Natural killer cell (primary cell): ENCODE measurements around the gene CCDC178. TPM values are rescaled to one million over a fixed set of nuclear protein-coding genes. Genes with fewer than 3 reads are reported as not detected.

Experiments
- ATAC-seq, 3 donors: fragments of 150-1000 bp in 2 of 3; fragments of 200-7000 bp in 1 of 3; cut with Tn5 transposase; 1 replicate in 1 of 3; 2 replicates in 2 of 3; pipeline ENCODE4 v1.10.0; 2021; ENCODE audit warnings: mild to moderate bottlenecking in 2 of 3, moderate library complexity in 2 of 3
- DNase-seq, 2 donors: peaks; one replicate each; pipeline versions ENCODE4 v3.0.0 to v3.0.0-alpha.2; 2013 to 2021; ENCODE audit warnings: mixed read lengths in 1 of 2
- H3K27ac ChIP-seq: one replicate; pipeline ENCODE4 v1.5.1; 2013; ENCODE audit warnings: mild to moderate bottlenecking, low read length
- H3K27me3 ChIP-seq: one replicate; pipeline ENCODE4 v1.6.1; 2013; ENCODE audit warnings: low read length; ENCODE audit not compliant: control insufficient read depth, insufficient read depth
- H3K36me3 ChIP-seq: one replicate; pipeline ENCODE4 v1.6.1; 2013; ENCODE audit warnings: low read length; ENCODE audit not compliant: control insufficient read depth, insufficient read depth
- H3K4me1 ChIP-seq: one replicate; pipeline ENCODE4 v1.6.1; 2013; ENCODE audit warnings: low read length; ENCODE audit not compliant: control insufficient read depth, insufficient read depth
- H3K4me3 ChIP-seq: one replicate; pipeline ENCODE4 v1.5.1; 2013; ENCODE audit warnings: low read length
- H3K9me3 ChIP-seq: one replicate; pipeline ENCODE4 v1.6.1; 2013; ENCODE audit warnings: low read length; ENCODE audit not compliant: control insufficient read depth, insufficient read depth
- H3K27ac Mint-ChIP-seq, 2 donors: one replicate each; pipeline ENCODE4 v1.8.0; 2022; ENCODE audit warnings: mild to moderate bottlenecking in 2 of 2, mixed read lengths in 2 of 2, moderate library complexity in 1 of 2
- H3K27me3 Mint-ChIP-seq, 2 donors: one replicate each; pipeline ENCODE4 v1.8.0; 2022; ENCODE audit warnings: low read depth in 2 of 2, mixed read lengths in 2 of 2
- H3K36me3 Mint-ChIP-seq: one replicate; pipeline ENCODE4 v1.8.0; 2022; ENCODE audit warnings: mixed read lengths
- H3K4me1 Mint-ChIP-seq, 2 donors: one replicate each; pipeline ENCODE4 v1.8.0; 2022; ENCODE audit warnings: mixed read lengths in 2 of 2
- H3K4me3 Mint-ChIP-seq: one replicate; pipeline ENCODE4 v1.8.0; 2022; ENCODE audit warnings: mild to moderate bottlenecking, moderate library complexity, mixed read lengths
- H3K9me3 Mint-ChIP-seq, 2 donors: one replicate each; pipeline ENCODE4 v1.8.0; 2022; ENCODE audit warnings: mixed read lengths in 2 of 2
- CTCF ChIP-seq: fragments of 200-600 bp; IDR thresholded peaks from one replicate; pipeline ENCODE4 v1.8.0; 2022; ENCODE audit warnings: antibody characterized with exemption
- WGBS: methylation state at CpG from one replicate; pipeline ENCODE4 v1.1.7; 2013; ENCODE audit warnings: missing lambda C conversion rate; ENCODE audit not compliant: insufficient coverage; 5-methylcytosine and 5-hydroxymethylcytosine counted together
- intact Hi-C: fragments of 100-400 bp; cut with micrococcal nuclease; formaldehyde crosslinking; loops from one replicate; pipeline ENCODE4 v1.14.2; 2022
- total RNA-seq, 4 donors: library from RNA; stranded (reverse); fragments of 120-200 nt in 1 of 4; gene quantifications; one replicate each; pipeline versions ENCODE4 v1.2.3 to v1.2.4, GENCODE V29; 2013 to 2022

Gene CCDC178
- total RNA-seq, 3 donors from 2014 or later (not counting 1 experiment from before 2014, with no cell fraction given), result not detected

DNA sequence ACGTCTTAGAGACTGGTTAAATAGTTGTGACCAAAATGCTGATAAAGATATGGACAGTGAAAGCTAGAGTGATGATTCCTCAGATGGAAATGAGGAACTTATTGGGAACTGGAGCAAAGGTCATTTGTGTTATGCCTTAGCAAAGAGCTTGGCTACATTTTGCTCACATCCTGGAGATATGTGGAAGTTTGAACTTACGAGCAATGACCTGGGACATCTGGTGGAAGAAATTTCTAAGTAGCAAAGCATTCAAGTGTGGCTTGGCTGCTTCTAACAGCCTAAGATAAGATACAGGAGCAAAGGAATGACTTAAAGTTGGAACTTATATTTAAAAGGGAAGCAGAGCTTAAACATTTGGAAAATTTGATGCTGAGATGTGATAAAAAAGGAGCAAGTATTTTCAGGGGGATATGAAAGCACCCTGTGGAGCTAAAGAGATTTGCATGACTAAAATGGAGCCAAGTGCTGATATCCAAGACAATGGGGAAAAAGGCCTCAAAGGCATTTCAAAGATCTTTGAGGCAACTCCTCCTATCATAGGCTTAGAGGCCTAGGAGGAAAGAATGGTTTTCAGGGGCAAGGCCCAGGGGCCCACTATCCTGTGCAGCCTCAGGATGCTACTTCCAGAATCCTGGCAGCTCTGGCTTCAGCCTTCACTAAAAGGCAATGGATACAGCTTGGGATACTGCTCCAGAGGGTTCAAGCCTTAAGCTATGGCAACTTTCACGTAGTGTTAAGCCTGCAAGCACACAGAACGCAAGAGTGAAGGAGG is 543.6 kb downstream of the CCDC178 start:
- Mint-ChIP-seq H3K9me3 (peaks cover 7 to 9% of the 10 kb centered on the region in 2 donors), H3K27me3 (no peaks in the 10 kb centered on the region), H3K4me3 (no peak overlapping the region), H3K36me3 (no peaks in the 10 kb centered on the region), H3K27ac (no peak overlapping the region), H3K4me1 (no peaks in the 10 kb centered on the region)
- intact Hi-C loops, result no loop called here
- 65% methylated on average over 4 of the region's 4 CpGs for WGBS
- H3K27me3 ChIP-seq, result no peaks in the 10 kb centered on the region
- peaks cover 7% of the 10 kb centered on the region for H3K9me3 ChIP-seq
- no peak overlapping the region for H3K4me3 ChIP-seq
- H3K27ac ChIP-seq, result no peak overlapping the region
- no peaks in the 10 kb centered on the region for H3K36me3 ChIP-seq
- no peak for ATAC-seq
- no peaks in the 10 kb centered on the region for H3K4me1 ChIP-seq
- no peak for TF ChIP-seq CTCF
- DNase-seq, result no peak

DNA sequence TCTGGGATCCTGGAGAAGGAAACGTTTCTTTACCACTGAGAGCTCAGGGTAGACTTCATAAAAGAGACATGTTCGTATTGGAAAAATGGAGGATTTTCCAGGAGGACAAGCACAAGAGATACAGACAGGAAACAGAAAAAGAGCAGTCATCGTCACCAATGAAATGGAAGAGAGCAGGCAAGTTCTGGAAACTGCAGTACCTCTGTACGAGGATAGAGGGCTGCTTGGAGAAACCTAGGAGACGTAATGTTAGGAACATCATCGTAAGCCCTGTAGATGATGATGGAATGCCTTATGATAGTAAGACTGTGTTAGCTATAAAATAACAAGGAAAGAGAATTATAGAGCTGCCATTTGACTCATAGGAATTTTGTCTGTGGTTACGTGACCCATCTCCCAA is 546.6 kb downstream of the CCDC178 start:
- no peak overlapping the region for H3K4me3 Mint-ChIP-seq
- no peak for TF ChIP-seq CTCF
- no peak overlapping the region for H3K27ac Mint-ChIP-seq
- DNase-seq (no peak), ATAC-seq (no peak)
- no peaks in the 10 kb centered on the region for H3K4me1 Mint-ChIP-seq
- 85% methylated on average over 7 of the region's 7 CpGs for WGBS
- Histone ChIP-seq H3K4me1 (no peaks in the 10 kb centered on the region), H3K36me3 (no peaks in the 10 kb centered on the region), H3K9me3 (peaks cover 7% of the 10 kb centered on the region), H3K27ac (no peak overlapping the region), H3K4me3 (no peak overlapping the region), H3K27me3 (no peaks in the 10 kb centered on the region)
- intact Hi-C loops, result no loop called here
- H3K9me3 Mint-ChIP-seq, result peaks cover 7 to 12% of the 10 kb centered on the region in 2 donors
- H3K36me3 Mint-ChIP-seq, result no peaks in the 10 kb centered on the region
- H3K27me3 Mint-ChIP-seq, result no peaks in the 10 kb centered on the region

DNA sequence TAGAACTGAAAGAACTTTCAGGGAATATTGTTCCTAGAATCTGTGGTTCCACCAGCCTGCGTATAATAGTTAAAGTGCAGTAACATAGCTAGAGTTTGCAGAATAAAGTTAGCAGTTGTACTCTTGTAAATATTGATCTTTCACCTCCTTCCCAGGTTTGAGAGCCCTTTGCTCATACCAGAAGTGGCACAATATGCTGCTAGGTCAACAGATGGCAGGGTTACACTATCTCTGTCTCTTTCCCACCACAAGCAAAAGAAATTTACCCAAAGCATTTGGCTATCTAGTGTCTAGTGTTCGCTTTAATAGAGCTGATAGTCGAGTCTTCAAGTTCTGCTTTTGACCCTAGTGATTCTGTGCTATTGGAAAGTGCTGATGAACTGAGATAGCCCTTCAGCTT is 548.7 kb downstream of the CCDC178 start:
- Histone ChIP-seq H3K9me3 (no peaks in the 10 kb centered on the region), H3K4me1 (no peaks in the 10 kb centered on the region), H3K27me3 (no peaks in the 10 kb centered on the region), H3K27ac (no peak overlapping the region), H3K36me3 (no peaks in the 10 kb centered on the region), H3K4me3 (no peak overlapping the region)
- Mint-ChIP-seq H3K9me3 (peaks cover 5 to 6% of the 10 kb centered on the region in 2 donors), H3K36me3 (no peaks in the 10 kb centered on the region), H3K27me3 (no peaks in the 10 kb centered on the region), H3K4me1 (no peaks in the 10 kb centered on the region), H3K27ac (no peak overlapping the region), H3K4me3 (no peak overlapping the region)
- no peak for DNase-seq
- 76% methylated on average over 3 of the region's 3 CpGs for WGBS
- no peak for TF ChIP-seq CTCF
- intact Hi-C loops, result no loop called here
- no peak for ATAC-seq

DNA sequence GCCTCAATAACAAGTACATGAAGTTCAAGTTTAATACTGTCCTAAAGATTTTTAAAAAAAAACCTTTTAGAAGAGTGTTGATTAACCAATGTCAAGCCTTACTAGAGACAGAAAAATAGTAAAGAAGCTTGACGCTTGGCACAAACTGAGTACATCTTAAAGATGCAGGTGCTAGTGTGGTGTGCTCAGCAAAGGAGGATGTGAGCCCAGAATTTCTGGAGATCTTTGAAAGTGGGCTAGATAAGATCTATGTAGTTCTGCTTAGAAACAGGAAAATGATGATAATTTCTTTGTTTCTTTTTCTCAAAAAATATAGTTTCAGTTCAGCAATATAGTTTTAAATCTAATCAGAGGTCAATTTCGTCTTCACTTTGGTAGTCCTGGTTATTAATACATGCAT is 549.4 kb downstream of the CCDC178 start:
- Histone ChIP-seq H3K9me3 (no peaks in the 10 kb centered on the region), H3K4me1 (no peaks in the 10 kb centered on the region), H3K36me3 (no peaks in the 10 kb centered on the region), H3K27me3 (no peaks in the 10 kb centered on the region), H3K4me3 (no peak overlapping the region), H3K27ac (no peak overlapping the region)
- H3K9me3 Mint-ChIP-seq, result peaks cover 0 to 3% of the 10 kb centered on the region in 2 donors
- DNase-seq (no peak), ATAC-seq (no peak)
- H3K4me3 Mint-ChIP-seq, result no peak overlapping the region
- 58% methylated on average over 1 of the region's 2 CpGs for WGBS
- no peaks in the 10 kb centered on the region for H3K4me1 Mint-ChIP-seq
- no peaks in the 10 kb centered on the region for H3K36me3 Mint-ChIP-seq
- no peak for TF ChIP-seq CTCF
- no peak overlapping the region for H3K27ac Mint-ChIP-seq
- H3K27me3 Mint-ChIP-seq, result no peaks in the 10 kb centered on the region
- intact Hi-C loops, result no loop called here
